Muscle of leg (tissue), 11 donors: ENCODE measurements around the gene C1QTNF1. TPM values are rescaled to one million over a fixed set of nuclear protein-coding genes. Genes with fewer than 3 reads are reported as not detected.

Source experiments
- DNase-seq: peaks from one replicate; pipeline ENCODE4 v3.0.0; 2013
- H3K27ac ChIP-seq: one replicate; pipeline ENCODE4 v1.5.1; 2013; ENCODE audit warnings: mild to moderate bottlenecking, low read length, control low read depth
- H3K27me3 ChIP-seq: one replicate; pipeline ENCODE4 v1.6.1; 2013; ENCODE audit warnings: low read length; ENCODE audit not compliant: control insufficient read depth, insufficient read depth
- H3K36me3 ChIP-seq: one replicate; pipeline ENCODE4 v1.6.1; 2013; ENCODE audit warnings: low read length; ENCODE audit not compliant: control insufficient read depth, insufficient read depth
- H3K4me1 ChIP-seq: one replicate; pipeline ENCODE4 v1.6.1; 2013; ENCODE audit warnings: low read length; ENCODE audit not compliant: control insufficient read depth, insufficient read depth
- H3K4me3 ChIP-seq: one replicate; pipeline ENCODE4 v1.5.1; 2013; ENCODE audit warnings: low read length, control low read depth
- H3K9me3 ChIP-seq: replicated peaks from 2 replicates; pipeline ENCODE4 v1.6.1; 2013; ENCODE audit warnings: low read depth, low read length; ENCODE audit not compliant: control insufficient read depth
- WGBS: methylation state at CpG from one replicate; pipeline ENCODE4 v1.1.5; 2013; ENCODE audit warnings: missing lambda C conversion rate; ENCODE audit not compliant: insufficient coverage; 5-methylcytosine and 5-hydroxymethylcytosine counted together
- polyA plus RNA-seq, 8 donors: library from polyadenylated mRNA; unstranded; fragments of 120-200 nt; gene quantifications; one replicate each; pipeline versions ENCODE4 v1.2.1 to v1.2.3, GENCODE V29; 2013; ENCODE audit warnings: inconsistent platforms in 1 of 8, low replicate concordance in 1 of 8; ENCODE audit not compliant: insufficient read length in 8 of 8, insufficient read depth in 1 of 8
- total RNA-seq: library from RNA; stranded (reverse); fragments of 120-200 nt; gene quantifications from one replicate; pipeline ENCODE4 v1.2.4, GENCODE V29; 2013

Gene C1QTNF1
- total and polyA plus RNA-seq, 9 donors, result 3.3 to 10.9 (median 5.8) TPM

DNA sequence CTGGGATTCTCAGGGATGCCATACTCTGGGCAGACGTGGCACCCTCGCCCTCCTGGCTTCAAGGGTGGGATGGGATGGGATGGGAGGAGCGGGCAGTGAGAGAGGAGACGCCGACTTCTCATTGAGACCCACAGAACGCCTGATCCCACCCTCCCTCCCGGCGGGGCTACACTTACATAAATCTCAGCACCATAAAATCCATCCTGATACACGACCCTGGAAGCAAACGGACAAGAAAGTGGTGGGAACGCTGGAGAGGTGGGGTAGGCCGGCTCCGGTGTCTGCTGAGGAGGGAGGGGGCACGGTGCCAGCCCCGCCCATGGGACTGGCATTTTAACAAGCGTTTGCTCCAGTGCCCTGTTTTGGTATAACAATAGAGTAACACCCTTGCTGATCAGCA is 72.5 kb downstream of the C1QTNF1 start:
- 26% methylated on average over 5 of the region's 16 CpGs for WGBS
- DNase-seq, result no peak
- H3K36me3 ChIP-seq, result no peaks in the 10 kb centered on the region
- H3K4me3 ChIP-seq, result no peak overlapping the region
- H3K27ac ChIP-seq, result no peak overlapping the region
- peaks cover 82% of the 10 kb centered on the region for H3K27me3 ChIP-seq
- H3K4me1 ChIP-seq, result peaks cover 9% of the 10 kb centered on the region
- H3K9me3 ChIP-seq, result no peaks in the 10 kb centered on the region

DNA sequence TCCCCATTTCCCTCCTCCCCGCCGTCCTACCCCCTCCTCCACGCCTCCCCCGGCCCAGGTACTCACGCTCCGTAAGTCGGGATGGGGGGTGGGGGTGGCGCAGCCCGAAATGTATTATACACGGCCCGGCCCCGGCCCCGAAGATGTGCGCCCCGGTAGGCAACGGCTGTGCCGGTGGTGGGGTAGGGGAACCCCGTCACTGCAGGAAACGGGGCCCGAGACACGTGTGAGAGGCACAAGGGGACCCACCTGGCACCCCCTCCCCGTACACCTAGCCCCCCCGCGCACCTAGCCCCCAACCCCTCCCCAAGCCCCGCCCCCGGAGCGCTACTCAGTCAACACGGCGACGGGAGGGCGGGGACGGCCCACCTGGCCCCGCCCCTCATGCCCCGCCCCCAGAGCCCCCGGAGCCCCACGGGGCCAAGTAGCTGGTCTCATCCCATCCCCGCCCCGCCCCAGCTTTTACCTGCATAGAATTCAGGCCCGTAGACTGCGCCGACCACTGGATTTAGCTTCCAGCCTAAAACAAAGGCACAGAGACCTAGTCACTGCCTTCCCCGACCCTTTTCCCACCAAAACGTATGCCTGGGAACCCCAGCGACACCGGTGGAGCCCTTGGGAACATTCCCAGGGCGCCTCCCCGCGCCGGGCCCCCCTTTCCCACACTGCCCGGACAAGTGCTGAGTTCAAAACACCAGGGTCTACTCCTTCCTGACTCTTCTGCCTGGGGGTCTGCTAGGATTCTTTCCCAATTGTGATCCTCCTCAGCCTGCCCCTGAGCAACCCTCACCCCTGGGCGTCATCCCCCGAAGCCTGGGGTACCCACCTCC is 73.5 kb downstream of the C1QTNF1 start:
- no peaks in the 10 kb centered on the region for H3K9me3 ChIP-seq
- peaks cover 85% of the 10 kb centered on the region for H3K27me3 ChIP-seq
- no peaks in the 10 kb centered on the region for H3K36me3 ChIP-seq
- no peak overlapping the region for H3K4me3 ChIP-seq
- WGBS, result 12% methylated on average over 16 of the region's 52 CpGs
- no peak for DNase-seq
- no peak overlapping the region for H3K27ac ChIP-seq
- peaks cover 9% of the 10 kb centered on the region for H3K4me1 ChIP-seq

GRCh38 chr17:79098282-79098867 is 74.4 kb downstream of the C1QTNF1 start:
- Histone ChIP-seq H3K27me3 (peaks cover 86% of the 10 kb centered on the region), H3K4me3 (no peak overlapping the region), H3K9me3 (no peaks in the 10 kb centered on the region), H3K4me1 (peaks cover 12% of the 10 kb centered on the region), H3K36me3 (no peaks in the 10 kb centered on the region), H3K27ac (no peak overlapping the region)
- WGBS, result 44% methylated on average over 9 of the region's 16 CpGs
- no peak for DNase-seq

Other genes with a start within 250 kb of the C1QTNF1 start
- gene CYTH1, start 241.9 kb upstream of the C1QTNF1 start, total RNA-seq, result 17.3 TPM
- gene CYTH1, start 241.9 kb upstream of the C1QTNF1 start, polyA plus RNA-seq, result 10 to 100 TPM; 20.1 to 26.9 (median 21.5) TPM
- gene USP36, start 183.4 kb upstream of the C1QTNF1 start, total RNA-seq, result 17.8 TPM
- gene USP36, start 183.4 kb upstream of the C1QTNF1 start, polyA plus RNA-seq, result 10 to 100 TPM; 24.8 to 36.8 (median 30.1) TPM
- gene CEP295NL, start 121.0 kb upstream of the C1QTNF1 start, total RNA-seq, result 1.4 TPM
- under 1 TPM; 0.08 to 0.69 (median 0.35) TPM for gene CEP295NL, start 121.0 kb upstream of the C1QTNF1 start, polyA plus RNA-seq
- 94.8 TPM for gene TIMP2, start 98.8 kb upstream of the C1QTNF1 start, total RNA-seq
- 100 to 1,000 TPM; 147 to 309 (median 203) TPM for gene TIMP2, start 98.8 kb upstream of the C1QTNF1 start, polyA plus RNA-seq
- gene LGALS3BP, start 44.2 kb upstream of the C1QTNF1 start, total RNA-seq, result 31.9 TPM
- gene LGALS3BP, start 44.2 kb upstream of the C1QTNF1 start, polyA plus RNA-seq, result 10 to 100 TPM; 38.9 to 78.6 (median 58.6) TPM
- 21.7 TPM for gene CANT1, start 14.4 kb upstream of the C1QTNF1 start, total RNA-seq
- gene CANT1, start 14.4 kb upstream of the C1QTNF1 start, polyA plus RNA-seq, result 10 to 100 TPM; 24.4 to 41.5 (median 33.3) TPM
- 12.1 TPM for gene ENGASE, start 50.7 kb downstream of the C1QTNF1 start, total RNA-seq
- 10 to 100 TPM; 13.8 to 27.9 (median 23.1) TPM for gene ENGASE, start 50.7 kb downstream of the C1QTNF1 start, polyA plus RNA-seq